ENCODE measurements around the gene AKT3. TPM values are rescaled to one million over a fixed set of nuclear protein-coding genes. Genes with fewer than 3 reads are reported as not detected.
A peak's percentile ranks its signal among the peaks of the same experiment; 100 is the strongest.

AKT3 gene
- total RNA-seq, 1 donor from 2014 or later: 110 TPM

DNA sequence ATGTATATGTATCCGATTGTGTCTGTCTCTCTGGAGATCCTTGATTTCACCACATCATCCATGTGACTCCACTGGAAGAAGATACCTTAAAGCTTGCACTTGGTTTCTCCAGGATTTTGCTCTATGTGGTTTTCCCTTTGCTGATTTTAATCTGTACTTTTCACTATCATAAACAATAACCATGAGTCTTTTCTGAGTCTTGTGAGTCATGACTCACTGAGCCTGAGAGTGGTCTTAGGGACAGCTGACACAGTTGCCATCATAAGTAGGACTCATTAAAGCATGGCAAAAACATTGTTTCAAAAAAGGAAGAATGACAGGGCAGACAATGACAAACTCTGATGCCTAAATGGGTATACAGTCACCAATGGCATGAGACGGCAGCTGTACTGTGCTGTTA lies 226.2 kb downstream of the AKT3 start:
- no peak overlapping the region for H3K27ac Mint-ChIP-seq
- H3K36me3 Mint-ChIP-seq: peaks cover 72% of the 10 kb centered on the region
- TF ChIP-seq, protein P1, sequence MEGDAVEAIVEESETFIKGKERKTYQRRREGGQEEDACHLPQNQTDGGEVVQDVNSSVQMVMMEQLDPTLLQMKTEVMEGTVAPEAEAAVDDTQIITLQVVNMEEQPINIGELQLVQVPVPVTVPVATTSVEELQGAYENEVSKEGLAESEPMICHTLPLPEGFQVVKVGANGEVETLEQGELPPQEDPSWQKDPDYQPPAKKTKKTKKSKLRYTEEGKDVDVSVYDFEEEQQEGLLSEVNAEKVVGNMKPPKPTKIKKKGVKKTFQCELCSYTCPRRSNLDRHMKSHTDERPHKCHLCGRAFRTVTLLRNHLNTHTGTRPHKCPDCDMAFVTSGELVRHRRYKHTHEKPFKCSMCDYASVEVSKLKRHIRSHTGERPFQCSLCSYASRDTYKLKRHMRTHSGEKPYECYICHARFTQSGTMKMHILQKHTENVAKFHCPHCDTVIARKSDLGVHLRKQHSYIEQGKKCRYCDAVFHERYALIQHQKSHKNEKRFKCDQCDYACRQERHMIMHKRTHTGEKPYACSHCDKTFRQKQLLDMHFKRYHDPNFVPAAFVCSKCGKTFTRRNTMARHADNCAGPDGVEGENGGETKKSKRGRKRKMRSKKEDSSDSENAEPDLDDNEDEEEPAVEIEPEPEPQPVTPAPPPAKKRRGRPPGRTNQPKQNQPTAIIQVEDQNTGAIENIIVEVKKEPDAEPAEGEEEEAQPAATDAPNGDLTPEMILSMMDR (IDR thresholded peaks at IDR 0.05; ENCODE audit: unreplicated experiment): no peak
- no peaks in the 10 kb centered on the region for H3K4me1 Mint-ChIP-seq
- H3K27me3 Mint-ChIP-seq (ENCODE audit: low read depth): no peaks in the 10 kb centered on the region
- DNase-seq (ENCODE audit: low spot score in 2 of 2, unreplicated experiment in 2 of 2): no peak
- peaks cover 34% of the 10 kb centered on the region for H3K9me3 Mint-ChIP-seq
- H3K4me3 Mint-ChIP-seq: no peak overlapping the region

- Mint-ChIP-seq H3K4me1 (no peaks in the 10 kb centered on the region), H3K27me3 (ENCODE audit: low read depth) (no peaks in the 10 kb centered on the region), H3K9me3 (peaks cover 34% of the 10 kb centered on the region), H3K27ac (no peak overlapping the region), H3K4me3 (no peak overlapping the region), H3K36me3 (peaks cover 57% of the 10 kb centered on the region)
- TF ChIP-seq, protein P1 (IDR thresholded peaks at IDR 0.05; ENCODE audit: unreplicated experiment): no peak
- no peak for DNase-seq (ENCODE audit: low spot score in 2 of 2, unreplicated experiment in 2 of 2)
These were observed 228.1 kb downstream of the AKT3 start for GRCh38 chr1:243621973-243622372.

- TF ChIP-seq, protein P1 (IDR thresholded peaks at IDR 0.05; ENCODE audit: unreplicated experiment): no peak
- H3K4me3 Mint-ChIP-seq: no peak overlapping the region
- H3K27me3 Mint-ChIP-seq (ENCODE audit: low read depth): no peaks in the 10 kb centered on the region
- DNase-seq (ENCODE audit: low spot score in 2 of 2, unreplicated experiment in 2 of 2): no peak
- peaks cover 43% of the 10 kb centered on the region for H3K36me3 Mint-ChIP-seq
- peaks cover 30% of the 10 kb centered on the region for H3K9me3 Mint-ChIP-seq
- H3K27ac Mint-ChIP-seq: no peak overlapping the region
- no peaks in the 10 kb centered on the region for H3K4me1 Mint-ChIP-seq
These were observed 229.9 kb downstream of the AKT3 start for GRCh38 chr1:243620096-243620495.

- Mint-ChIP-seq H3K4me3 (no peak overlapping the region), H3K4me1 (no peaks in the 10 kb centered on the region), H3K9me3 (no peaks in the 10 kb centered on the region), H3K27ac (no peak overlapping the region), H3K27me3 (ENCODE audit: low read depth) (no peaks in the 10 kb centered on the region), H3K36me3 (peaks cover 33% of the 10 kb centered on the region)
- no peak for DNase-seq (ENCODE audit: low spot score in 2 of 2, unreplicated experiment in 2 of 2)
- TF ChIP-seq, protein P1 (IDR thresholded peaks at IDR 0.05; ENCODE audit: unreplicated experiment): no peak
These were observed 240.3 kb downstream of the AKT3 start for GRCh38 chr1:243609698-243610097.

GRCh38 chr1:243605604-243606003 lies 244.4 kb downstream of the AKT3 start:
- Mint-ChIP-seq H3K4me1 (no peaks in the 10 kb centered on the region), H3K4me3 (no peak overlapping the region), H3K36me3 (peaks cover 57% of the 10 kb centered on the region), H3K27ac (peak overlapping the region; percentile 21), H3K9me3 (peaks cover 25% of the 10 kb centered on the region), H3K27me3 (ENCODE audit: low read depth) (no peaks in the 10 kb centered on the region)
- TF ChIP-seq, protein P1 (IDR thresholded peaks at IDR 0.05; ENCODE audit: unreplicated experiment): no peak
- no peak for DNase-seq (ENCODE audit: low spot score in 2 of 2, unreplicated experiment in 2 of 2)

- H3K9me3 Mint-ChIP-seq: peaks cover 25% of the 10 kb centered on the region
- H3K27ac Mint-ChIP-seq: no peak overlapping the region
These were observed 248.3 kb downstream of the AKT3 start for GRCh38 chr1:243601720-243602119.

More at GRCh38 chr1:243601720-243602119, 248.3 kb downstream of the AKT3 start:
- Mint-ChIP-seq H3K4me3 (no peak overlapping the region), H3K4me1 (peaks cover 4% of the 10 kb centered on the region), H3K36me3 (peaks cover 34% of the 10 kb centered on the region), H3K27me3 (ENCODE audit: low read depth) (no peaks in the 10 kb centered on the region)
- DNase-seq (ENCODE audit: low spot score in 2 of 2, unreplicated experiment in 2 of 2): no peak
- TF ChIP-seq, protein P1 (IDR thresholded peaks at IDR 0.05; ENCODE audit: unreplicated experiment): no peak
